HG02610 (cell line): ENCODE data around the gene TENM4.

ENCODE experiments used
- ATAC-seq: cut with Tn5 transposase; IDR thresholded peaks from one replicate; pipeline ENCODE4 v1.9.1; 2021; ENCODE audit warnings: mild to moderate bottlenecking, moderate library complexity; ENCODE audit not compliant: unreplicated experiment

The TENM4 gene

DNA sequence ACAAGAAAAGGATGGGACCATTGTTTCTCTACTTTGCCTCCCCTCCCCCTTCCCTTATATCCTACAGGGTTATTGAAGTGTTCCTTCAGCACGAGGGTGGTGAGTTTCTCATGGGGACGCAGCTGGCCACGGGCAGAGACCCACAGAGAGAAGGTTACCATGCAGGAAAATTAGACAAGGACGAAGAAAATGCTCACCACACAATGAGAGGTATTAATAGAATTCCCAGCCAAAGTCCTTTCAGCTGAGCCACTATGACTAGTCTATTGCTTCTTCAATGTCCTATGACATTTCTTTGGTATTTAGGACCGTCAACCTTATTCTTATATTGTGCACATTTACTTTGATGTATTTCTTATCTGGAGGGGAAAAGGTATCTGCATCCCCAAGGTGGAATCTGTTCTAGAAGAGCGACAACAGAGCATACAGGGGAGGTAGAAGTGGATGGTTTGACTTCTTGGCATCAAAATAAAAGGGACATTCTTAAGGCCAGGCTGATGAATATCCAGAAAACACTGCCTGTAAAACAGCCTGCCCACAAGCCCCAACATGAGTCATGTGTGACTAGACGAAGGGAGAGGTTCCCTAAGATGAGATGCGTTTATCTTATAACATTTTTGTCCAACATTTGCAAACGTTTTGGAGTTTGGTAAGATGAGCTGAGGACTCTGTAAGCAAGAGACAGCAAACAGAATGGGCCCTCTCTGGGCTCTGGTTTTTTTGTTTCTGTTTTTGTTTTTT is 656.3 kb downstream of the TENM4 start:
- ATAC-seq, result no peak

DNA sequence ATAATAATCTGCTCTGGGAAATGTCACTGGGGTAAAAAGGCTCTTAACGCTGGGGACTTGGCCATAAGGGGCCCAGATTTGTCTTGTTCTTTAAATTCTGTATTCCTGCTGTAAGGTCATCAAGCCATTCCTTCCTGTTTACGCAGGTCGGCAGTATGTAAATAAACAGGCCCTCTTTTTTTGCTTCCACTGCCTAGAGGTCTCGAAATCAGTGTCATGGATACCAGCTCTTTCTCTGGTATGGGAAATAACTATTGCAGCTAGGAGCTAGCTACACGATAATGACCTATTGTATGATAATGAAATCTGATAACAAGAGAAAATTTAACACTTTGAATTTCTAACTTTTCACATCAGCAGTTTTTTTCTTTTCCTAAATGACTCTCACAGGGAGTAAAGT is 657.0 kb downstream of the TENM4 start:
- ATAC-seq, result no peak

DNA sequence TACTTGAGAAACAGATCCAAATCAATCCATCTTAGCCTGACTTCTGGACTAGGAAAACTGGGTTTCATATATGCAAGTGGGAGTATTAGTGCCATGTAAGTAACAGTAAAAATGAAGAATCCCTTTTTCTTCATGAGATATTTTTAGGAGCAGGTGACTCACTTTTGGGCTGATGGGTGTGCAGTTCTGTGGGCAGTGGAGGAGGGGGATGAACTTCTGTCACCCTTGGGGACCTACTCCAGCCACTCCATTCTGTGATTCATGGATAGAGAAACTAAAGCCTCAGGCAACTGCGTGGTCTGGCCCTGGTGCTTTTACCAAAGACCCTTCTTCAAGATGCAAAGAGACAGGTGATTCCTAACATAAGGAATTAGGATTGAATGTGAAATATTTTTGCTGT is 657.5 kb downstream of the TENM4 start:
- no peak for ATAC-seq

GRCh38 chr11:78782725-78783124 is 658.1 kb downstream of the TENM4 start:
- no peak for ATAC-seq

- ATAC-seq, result no peak
Observed at GRCh38 chr11:78780889-78781288, 659.9 kb downstream of the TENM4 start.

- ATAC-seq, result no peak
Observed at GRCh38 chr11:78773492-78773891, 667.3 kb downstream of the TENM4 start.

GRCh38 chr11:78773077-78773476 is 667.8 kb downstream of the TENM4 start:
- no peak for ATAC-seq

- no peak for ATAC-seq
Observed at GRCh38 chr11:78772186-78772585, 668.6 kb downstream of the TENM4 start.

GRCh38 chr11:78770931-78771330 is 669.9 kb downstream of the TENM4 start:
- no peak for ATAC-seq

DNA sequence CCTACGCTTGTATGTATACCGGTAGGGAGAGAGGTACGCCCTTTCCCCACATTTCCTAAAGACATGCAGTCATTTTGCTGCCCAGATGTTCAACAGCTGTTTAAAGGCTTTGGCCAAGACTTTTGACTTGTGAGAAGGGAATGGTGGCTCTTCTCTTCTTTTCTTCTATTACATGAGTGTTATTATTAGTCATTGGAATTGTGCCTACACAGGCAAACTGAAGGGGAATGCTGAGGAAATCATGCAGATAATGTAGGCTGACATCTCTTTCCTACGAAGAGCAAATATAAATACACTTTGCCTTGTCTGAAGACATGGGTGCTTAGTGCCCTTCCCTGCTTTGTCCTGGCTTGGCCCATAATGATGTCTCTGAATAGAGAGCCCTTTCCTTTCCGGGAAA is 671.9 kb downstream of the TENM4 start:
- ATAC-seq, result no peak

GRCh38 chr11:78768345-78768744 is 672.5 kb downstream of the TENM4 start:
- ATAC-seq, result no peak

GRCh38 chr11:78767027-78767932 is 673.5 kb downstream of the TENM4 start:
- no peak for ATAC-seq

DNA sequence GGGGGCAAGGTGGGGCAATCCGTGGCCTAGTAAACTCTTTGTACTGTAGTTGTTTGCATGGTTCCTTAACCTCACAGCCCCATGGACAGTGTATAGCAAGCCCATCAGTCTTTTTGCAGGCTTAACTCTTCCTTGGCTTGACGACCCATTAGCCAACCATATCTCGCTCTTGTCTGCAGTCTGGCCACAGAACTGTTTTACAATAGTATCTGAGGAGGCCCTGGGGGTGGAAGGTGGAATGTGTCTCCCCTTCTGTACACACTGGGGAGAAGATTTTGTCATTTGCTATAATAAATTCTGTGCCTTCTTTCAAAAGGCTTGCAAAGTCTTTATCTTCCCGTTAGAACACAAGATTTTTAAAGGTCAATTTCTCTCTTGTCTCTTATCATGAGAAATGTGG is 675.9 kb downstream of the TENM4 start:
- no peak for ATAC-seq

DNA sequence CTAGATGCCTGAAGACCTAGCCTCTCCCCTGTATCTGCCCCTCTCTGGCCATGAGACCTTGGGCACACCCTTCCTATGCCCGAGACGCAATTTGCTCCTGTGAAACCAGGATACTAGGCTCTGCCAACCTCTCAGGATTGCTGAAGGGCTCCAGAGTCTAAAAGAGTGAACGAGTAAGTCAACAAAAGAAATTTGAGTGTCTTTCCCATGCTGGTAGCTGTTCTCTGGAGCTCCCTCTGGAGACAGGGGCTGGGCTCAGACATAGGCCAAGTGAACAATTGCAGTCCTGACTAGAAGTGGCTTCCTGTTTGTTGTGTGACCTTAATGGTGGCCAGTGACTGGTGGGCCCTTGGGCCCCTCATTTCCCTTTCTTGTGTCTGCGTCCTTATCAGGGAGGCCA is 677.2 kb downstream of the TENM4 start:
- no peak for ATAC-seq

DNA sequence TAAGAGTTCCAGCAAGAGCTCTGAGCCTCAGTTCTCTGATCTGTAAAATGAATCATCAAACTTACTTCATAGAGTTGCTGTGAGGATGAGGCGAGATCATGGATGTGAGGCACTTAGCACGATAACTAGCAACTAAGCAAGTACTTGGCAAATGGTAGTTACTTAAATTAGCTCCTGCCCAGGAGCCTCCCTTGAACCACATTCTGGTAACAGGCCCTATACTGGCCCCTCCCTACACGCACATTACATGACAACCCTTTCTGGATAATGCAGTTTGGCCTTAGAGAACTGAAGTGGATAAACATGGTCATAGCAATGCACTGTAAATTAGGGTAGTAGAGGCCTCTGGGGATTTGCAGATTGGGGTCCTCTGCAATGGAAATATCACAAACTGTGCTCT is 678.7 kb downstream of the TENM4 start:
- no peak for ATAC-seq

GRCh38 chr11:78759071-78759470 is 681.8 kb downstream of the TENM4 start:
- no peak for ATAC-seq

- no peak for ATAC-seq
Observed at GRCh38 chr11:78753297-78753696, 687.5 kb downstream of the TENM4 start.

DNA sequence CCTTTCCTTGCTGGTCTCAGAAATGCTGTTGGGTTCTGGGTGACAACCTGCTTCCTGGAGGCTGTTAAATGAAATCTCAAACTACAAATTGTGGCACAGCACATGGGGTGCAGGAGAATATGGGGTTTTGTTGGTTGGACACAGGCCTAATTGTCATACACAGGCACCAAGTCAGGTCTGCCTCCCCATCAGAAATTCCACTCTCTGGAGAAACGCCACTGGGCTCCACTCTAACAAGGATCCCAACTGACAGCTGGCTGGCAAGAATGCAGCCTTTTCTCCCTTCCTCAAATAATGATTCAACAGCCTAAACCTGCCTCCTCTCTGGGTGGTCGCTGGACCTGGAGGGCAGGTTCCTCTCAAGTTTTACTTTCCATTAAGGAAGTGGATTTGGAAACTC is 688.3 kb downstream of the TENM4 start:
- no peak for ATAC-seq

DNA sequence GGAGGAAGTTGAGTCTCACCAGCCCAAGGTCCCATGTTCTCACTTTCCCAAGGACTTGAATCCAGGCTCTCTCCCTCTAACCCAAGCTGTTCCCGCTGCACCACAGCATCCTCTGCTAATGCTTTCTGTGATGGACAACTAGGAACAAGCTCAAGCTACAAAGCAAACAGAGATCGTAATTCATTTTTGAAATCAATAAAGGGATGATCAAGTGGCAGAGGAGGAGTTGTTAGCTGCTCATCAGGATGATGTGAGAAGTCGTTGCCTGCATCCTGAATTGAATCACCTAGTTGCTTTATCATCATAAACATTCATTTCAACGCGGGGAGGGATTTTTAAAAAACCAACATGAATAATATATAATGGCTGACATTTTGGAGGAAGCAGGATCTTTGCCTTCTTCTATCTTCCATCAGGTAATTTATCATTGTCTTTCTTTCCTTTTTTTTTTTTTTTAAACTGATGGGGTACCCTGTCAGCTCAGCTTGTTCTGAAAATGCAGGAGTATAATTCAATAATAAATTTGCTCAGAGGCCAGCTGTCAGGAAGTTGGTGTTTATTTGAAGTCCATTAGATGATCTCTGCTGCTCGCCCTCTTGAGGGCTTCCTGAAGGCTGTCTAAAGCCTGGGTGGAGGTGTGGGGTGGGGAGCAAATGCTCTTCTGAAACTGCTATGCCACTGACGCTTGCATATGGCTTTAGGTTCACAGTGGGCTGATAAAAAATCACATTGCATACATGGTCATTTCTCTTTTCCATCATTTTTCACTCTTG is 691.7 kb downstream of the TENM4 start:
- ATAC-seq, result no peak

- ATAC-seq, result no peak
Observed at GRCh38 chr11:78744949-78745348, 695.9 kb downstream of the TENM4 start.

DNA sequence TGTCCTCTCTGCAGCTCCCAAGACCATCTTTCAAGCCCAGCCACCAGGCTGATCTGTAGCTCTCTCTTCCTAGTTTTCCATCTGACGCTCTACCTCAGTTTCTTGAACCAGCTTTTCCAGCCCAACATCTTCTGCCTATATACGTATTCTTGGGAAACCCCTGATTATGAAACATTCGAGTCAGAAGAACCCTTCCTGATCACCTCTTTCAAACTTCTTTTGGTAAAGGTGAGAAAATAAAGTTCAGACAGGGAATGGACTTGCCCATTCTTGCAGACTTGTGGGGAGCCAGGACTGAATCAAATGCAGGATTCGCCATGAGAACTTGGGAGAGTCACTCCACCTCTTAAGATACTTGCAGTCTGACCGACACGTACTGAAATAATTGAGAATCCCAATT is 696.6 kb downstream of the TENM4 start:
- ATAC-seq, result no peak
